Measurements from ENCODE around the gene MAMLD1.

Gene MAMLD1

GRCh38 chrX:150405576-150405975 is 42.5 kb downstream of the MAMLD1 start:
- H3K4me3 ChIP-seq (ENCODE audit: low read length): no peak overlapping the region
- DNase-seq (ENCODE audit: low read depth): no peak
- peak; percentile 55 for TF ChIP-seq CTCF (conservative IDR thresholded peaks at IDR 0.05; ENCODE audit: low read depth, low read length)

- TF ChIP-seq CTCF (conservative IDR thresholded peaks at IDR 0.05; ENCODE audit: low read depth, low read length): no peak
- H3K4me3 ChIP-seq (ENCODE audit: low read length): no peak overlapping the region
- no peak for DNase-seq (ENCODE audit: low read depth)
Observed at GRCh38 chrX:150406596-150406995, 43.5 kb downstream of the MAMLD1 start.

GRCh38 chrX:150408007-150408406 is 44.9 kb downstream of the MAMLD1 start:
- no peak for TF ChIP-seq CTCF (conservative IDR thresholded peaks at IDR 0.05; ENCODE audit: low read depth, low read length)
- no peak overlapping the region for H3K4me3 ChIP-seq (ENCODE audit: low read length)
- DNase-seq (ENCODE audit: low read depth): no peak

GRCh38 chrX:150408561-150408960 is 45.4 kb downstream of the MAMLD1 start:
- no peak overlapping the region for H3K4me3 ChIP-seq (ENCODE audit: low read length)
- no peak for DNase-seq (ENCODE audit: low read depth)
- TF ChIP-seq CTCF (conservative IDR thresholded peaks at IDR 0.05; ENCODE audit: low read depth, low read length): no peak

- no peak for DNase-seq (ENCODE audit: low read depth)
- TF ChIP-seq CTCF (conservative IDR thresholded peaks at IDR 0.05; ENCODE audit: low read depth, low read length): no peak
- H3K4me3 ChIP-seq (ENCODE audit: low read length): no peak overlapping the region
Observed at GRCh38 chrX:150409486-150409885, 46.4 kb downstream of the MAMLD1 start.

- no peak overlapping the region for H3K4me3 ChIP-seq (ENCODE audit: low read length)
- no peak for TF ChIP-seq CTCF (conservative IDR thresholded peaks at IDR 0.05; ENCODE audit: low read depth, low read length)
- DNase-seq (ENCODE audit: low read depth): no peak
Observed at GRCh38 chrX:150409964-150410363, 46.8 kb downstream of the MAMLD1 start.

GRCh38 chrX:150410513-150410912 is 47.4 kb downstream of the MAMLD1 start:
- no peak for TF ChIP-seq CTCF (conservative IDR thresholded peaks at IDR 0.05; ENCODE audit: low read depth, low read length)
- DNase-seq (ENCODE audit: low read depth): no peak
- H3K4me3 ChIP-seq (ENCODE audit: low read length): no peak overlapping the region
